Vagina (tissue), 2 donors: ENCODE results near the gene CYP1B1.

Source experiments
- CTCF ChIP-seq, 3 experiments: fragments of 450-650 bp in 2 of 3; fragments of 200-600 bp in 1 of 3; sonication (generic) in 1 of 3; IDR thresholded peaks; one replicate each; pipeline ENCODE4 v1.5.1; 2017 to 2019; ENCODE audit warnings: antibody characterized with exemption in 3 of 3, mild to moderate bottlenecking in 2 of 3, moderate library complexity in 2 of 3
- POLR2A ChIP-seq, 2 donors: fragments of 450-650 bp; IDR thresholded peaks; one replicate each; pipeline ENCODE4 v1.6.1; 2017; ENCODE audit warnings: antibody characterized with exemption in 2 of 2, mild to moderate bottlenecking in 2 of 2, moderate library complexity in 2 of 2

GRCh38 chr2:38095996-38096861, 20.3 kb upstream of the CYP1B1 start:
- no peak for TF ChIP-seq CTCF (IDR thresholded peaks at IDR 0.05)
- TF ChIP-seq POLR2A (IDR thresholded peaks at IDR 0.05): no peak
